GM12891 (cell line): ENCODE data around the gene TRPV2.

ENCODE experiments used
- POLR2A ChIP-seq: IDR thresholded peaks from 2 replicates; pipeline ENCODE4 v1.6.1; 2011; ENCODE audit warnings: low read depth, low read length, control low read depth
- POLR2AphosphoS5 ChIP-seq: IDR thresholded peaks from 2 replicates; pipeline ENCODE4 v1.6.1; 2011; ENCODE audit warnings: low read depth, low read length, control low read depth
- POU2F2 ChIP-seq: IDR thresholded peaks from 2 replicates; pipeline ENCODE4 v1.6.1; 2011; ENCODE audit warnings: low read depth, mild to moderate bottlenecking, control low read depth, low read length, moderate library complexity
- SPI1 ChIP-seq: IDR thresholded peaks from 2 replicates; pipeline ENCODE4 v1.6.1; 2011; ENCODE audit warnings: low read depth, low read length, control low read depth
- TAF1 ChIP-seq: IDR thresholded peaks from 2 replicates; pipeline ENCODE4 v1.6.1; 2011; ENCODE audit warnings: low read depth, low read length, control low read depth

- TF ChIP-seq TAF1 (no peak), SPI1 (no peak), POLR2A (no peak), POLR2AphosphoS5 (no peak), POU2F2 (no peak)
Observed at GRCh38 chr17:16422416-16422815, 7.0 kb downstream of the TRPV2 start.
